GM12873 (cell line): ENCODE data around the gene WDR44.

Experiments
- TF ChIP-seq, protein P1 (sequence below): IDR thresholded peaks from 2 replicates; pipeline ENCODE4 v1.5.1; 2012; ENCODE audit warnings: low read depth, mild to moderate bottlenecking, moderate library complexity, low read length, control low read depth; ENCODE audit not compliant: insufficient read depth; ENCODE audit errors: missing control alignments

WDR44 gene

DNA sequence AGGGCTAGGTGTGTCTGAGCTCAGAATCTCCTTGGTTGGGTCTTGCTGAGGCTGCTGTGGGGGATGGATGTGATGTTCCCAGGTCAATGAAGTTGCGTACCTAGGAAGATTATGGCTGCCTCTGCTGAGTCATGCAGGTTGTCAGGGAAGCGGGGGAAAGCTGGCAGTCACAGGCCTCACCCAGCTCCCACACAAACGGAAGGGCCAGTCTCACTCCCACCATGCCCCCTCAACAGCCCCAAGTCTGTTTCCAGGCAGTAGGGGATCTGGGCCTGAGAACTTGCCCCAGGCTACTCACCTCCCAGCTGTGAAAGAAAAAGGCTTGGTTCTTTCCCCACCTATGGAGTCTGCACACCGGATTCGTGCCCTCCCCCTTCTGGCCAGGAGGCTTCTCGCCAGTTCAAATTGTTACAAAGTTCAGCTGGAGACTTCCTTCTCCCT lies 72.9 kb downstream of the WDR44 start:
- TF ChIP-seq, protein P1, sequence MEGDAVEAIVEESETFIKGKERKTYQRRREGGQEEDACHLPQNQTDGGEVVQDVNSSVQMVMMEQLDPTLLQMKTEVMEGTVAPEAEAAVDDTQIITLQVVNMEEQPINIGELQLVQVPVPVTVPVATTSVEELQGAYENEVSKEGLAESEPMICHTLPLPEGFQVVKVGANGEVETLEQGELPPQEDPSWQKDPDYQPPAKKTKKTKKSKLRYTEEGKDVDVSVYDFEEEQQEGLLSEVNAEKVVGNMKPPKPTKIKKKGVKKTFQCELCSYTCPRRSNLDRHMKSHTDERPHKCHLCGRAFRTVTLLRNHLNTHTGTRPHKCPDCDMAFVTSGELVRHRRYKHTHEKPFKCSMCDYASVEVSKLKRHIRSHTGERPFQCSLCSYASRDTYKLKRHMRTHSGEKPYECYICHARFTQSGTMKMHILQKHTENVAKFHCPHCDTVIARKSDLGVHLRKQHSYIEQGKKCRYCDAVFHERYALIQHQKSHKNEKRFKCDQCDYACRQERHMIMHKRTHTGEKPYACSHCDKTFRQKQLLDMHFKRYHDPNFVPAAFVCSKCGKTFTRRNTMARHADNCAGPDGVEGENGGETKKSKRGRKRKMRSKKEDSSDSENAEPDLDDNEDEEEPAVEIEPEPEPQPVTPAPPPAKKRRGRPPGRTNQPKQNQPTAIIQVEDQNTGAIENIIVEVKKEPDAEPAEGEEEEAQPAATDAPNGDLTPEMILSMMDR, result no peak

DNA sequence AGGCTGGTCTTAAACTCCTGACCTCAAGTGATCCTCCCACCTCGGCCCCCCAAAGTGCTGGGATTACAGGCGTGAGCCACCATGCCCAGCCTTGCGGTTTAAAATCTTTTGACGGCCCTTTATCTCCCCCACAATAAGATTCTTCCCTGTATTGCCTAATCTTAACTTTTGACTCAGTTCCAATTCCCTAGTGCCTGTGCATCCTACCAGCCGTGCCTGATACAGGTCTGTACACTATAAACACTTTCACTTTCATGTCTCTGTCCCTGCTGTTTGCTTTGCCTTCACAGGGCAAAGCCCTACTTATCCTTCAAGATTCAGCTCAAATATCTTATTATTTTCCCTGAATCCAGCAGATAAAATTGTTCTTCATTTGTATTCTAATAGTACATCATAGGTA lies 74.6 kb downstream of the WDR44 start:
- TF ChIP-seq, protein P1, result no peak

DNA sequence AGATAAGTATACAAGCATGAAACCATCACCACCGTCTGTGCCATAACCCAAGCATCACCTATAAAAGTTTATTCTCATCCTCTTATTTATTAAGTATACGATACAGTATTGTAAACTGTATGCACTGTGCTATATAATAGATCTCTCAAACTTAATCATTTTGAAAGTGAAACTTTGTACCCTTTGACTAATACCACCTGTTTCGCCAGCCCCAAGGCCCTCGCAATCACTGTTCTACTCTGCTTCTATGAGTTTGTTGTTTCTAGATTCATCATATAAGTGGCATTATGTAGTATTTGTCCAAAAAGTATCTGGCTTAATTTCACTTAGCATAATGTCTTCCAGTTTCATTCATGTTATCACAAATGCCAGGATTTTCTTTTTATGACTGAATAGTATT lies 77.7 kb downstream of the WDR44 start:
- TF ChIP-seq, protein P1, result no peak

DNA sequence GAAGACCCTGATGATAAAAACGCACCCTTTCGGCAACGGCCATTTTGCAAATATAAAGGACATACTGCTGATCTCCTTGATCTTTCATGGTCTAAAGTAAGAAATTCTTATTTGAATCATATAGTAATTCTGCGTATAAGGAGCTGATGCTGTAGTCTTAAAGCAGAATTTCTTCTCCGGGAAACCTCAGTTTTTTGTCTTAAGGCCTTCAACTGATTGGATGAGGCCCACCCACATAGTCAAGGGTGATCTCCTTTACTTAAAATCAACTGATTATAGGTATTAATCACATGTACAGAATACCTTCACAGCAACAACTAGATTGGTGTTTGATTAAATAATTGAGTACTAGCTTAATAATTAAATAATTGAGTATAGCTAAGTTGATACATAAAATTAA lies 86.9 kb downstream of the WDR44 start:
- TF ChIP-seq, protein P1, result no peak

DNA sequence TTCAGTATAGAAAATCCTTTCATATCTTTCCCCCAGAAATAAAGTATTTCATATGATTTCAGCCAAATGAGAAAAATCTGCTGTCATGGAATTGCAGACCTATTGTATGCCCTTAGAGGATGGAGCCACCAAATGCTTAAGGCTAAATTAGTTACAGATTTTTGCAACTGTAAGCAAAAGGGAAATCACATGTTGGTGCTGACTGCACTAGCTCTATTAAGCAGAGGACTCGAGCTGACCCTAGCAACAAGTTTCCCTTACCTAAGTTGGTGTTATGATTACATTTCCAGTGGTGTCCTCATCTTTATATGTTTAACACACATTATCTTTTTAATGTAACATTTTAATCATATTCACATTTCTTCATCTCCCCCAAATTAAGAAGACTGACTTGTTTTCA lies 91.4 kb downstream of the WDR44 start:
- TF ChIP-seq, protein P1, result no peak

DNA sequence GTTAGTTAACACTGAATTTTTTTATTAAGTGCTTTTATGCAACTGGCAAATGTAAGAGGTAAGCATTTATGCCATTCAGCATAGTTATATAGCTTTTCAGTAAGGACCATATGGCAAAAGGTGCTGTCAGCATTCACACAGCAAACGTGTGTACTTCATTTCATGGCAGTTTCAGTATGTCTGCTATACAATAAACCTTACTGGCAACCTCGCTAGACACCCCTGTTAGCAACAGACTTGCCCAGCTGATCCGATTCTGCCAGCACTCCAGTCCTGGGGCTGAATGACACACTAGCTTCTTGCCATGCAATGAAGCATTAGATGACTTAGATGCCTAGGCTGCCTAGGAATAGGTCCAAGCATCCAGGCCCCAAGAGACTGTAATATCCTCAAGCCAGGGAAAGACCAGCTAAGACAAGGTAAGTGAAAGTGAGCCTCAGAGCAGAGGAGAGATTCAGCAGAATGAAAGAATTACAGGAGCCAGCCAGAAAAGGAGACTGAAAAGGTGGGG lies 102.4 kb downstream of the WDR44 start:
- TF ChIP-seq, protein P1, result no peak

DNA sequence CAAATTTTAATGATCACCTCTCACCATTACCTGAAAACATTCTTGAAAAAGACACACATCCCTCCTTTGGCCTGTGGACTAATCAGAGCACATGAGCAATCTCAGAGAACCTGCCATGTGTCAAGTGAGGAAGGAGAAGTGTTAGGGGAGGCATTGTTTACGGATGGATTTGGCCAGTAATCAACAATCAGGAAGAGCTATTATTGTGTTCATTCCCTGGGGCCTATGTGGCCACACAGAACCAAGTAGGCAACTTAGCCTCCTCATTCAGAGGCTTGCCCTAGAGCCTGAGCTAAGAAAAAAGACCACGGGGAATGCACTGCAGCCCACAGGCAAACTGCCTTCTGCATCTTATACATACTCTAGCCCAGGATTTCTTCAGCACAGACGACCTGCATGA lies 109.1 kb downstream of the WDR44 start:
- TF ChIP-seq, protein P1, result no peak

DNA sequence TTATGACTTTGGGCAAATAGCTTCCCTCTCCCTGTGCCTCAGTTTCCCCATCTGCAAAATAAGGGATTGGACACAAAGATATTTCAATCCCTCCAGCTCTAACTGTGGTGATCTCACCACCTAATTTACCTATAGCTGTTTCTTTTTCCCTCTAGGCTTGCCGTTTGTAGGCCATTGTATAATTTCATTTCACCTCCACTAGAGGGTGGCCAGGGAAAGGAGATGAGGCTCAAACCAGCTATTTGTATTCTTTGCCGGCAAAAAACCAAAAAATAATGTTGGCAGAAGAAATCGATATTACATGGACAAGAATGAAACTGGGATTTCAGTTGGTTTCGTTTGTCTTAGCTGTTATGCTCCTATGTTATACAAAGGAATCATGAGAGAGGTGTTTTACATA lies 113.6 kb downstream of the WDR44 start:
- TF ChIP-seq, protein P1, result peak; percentile 48
